T-helper 2 cell treated with Interferon-gamma antibody and Interleukin-4, amounts not matched to agents 100 ng/mL and 5 ng/mL, for 36 hours (primary cell): Measurements from ENCODE around the gene COL26A1. TPM values are rescaled to one million over a fixed set of nuclear protein-coding genes. Genes with fewer than 3 reads are reported as not detected.
"Not testable (repeated sequence)": the region's sequence is repeated elsewhere in the genome, so short reads cannot be mapped to it uniquely, and the experiment has no call there.

ENCODE experiments used
- intact Hi-C: fragments of 100-400 bp; cut with micrococcal nuclease; formaldehyde crosslinking; loops from one replicate; pipeline ENCODE4 v1.15.1; 2023
- total RNA-seq: library from RNA; stranded (reverse); gene quantifications from 2 replicates; pipeline ENCODE4 v1.2.3, GENCODE V29; 2022

COL26A1 gene
- total RNA-seq, result not detected in 2 replicates

DNA sequence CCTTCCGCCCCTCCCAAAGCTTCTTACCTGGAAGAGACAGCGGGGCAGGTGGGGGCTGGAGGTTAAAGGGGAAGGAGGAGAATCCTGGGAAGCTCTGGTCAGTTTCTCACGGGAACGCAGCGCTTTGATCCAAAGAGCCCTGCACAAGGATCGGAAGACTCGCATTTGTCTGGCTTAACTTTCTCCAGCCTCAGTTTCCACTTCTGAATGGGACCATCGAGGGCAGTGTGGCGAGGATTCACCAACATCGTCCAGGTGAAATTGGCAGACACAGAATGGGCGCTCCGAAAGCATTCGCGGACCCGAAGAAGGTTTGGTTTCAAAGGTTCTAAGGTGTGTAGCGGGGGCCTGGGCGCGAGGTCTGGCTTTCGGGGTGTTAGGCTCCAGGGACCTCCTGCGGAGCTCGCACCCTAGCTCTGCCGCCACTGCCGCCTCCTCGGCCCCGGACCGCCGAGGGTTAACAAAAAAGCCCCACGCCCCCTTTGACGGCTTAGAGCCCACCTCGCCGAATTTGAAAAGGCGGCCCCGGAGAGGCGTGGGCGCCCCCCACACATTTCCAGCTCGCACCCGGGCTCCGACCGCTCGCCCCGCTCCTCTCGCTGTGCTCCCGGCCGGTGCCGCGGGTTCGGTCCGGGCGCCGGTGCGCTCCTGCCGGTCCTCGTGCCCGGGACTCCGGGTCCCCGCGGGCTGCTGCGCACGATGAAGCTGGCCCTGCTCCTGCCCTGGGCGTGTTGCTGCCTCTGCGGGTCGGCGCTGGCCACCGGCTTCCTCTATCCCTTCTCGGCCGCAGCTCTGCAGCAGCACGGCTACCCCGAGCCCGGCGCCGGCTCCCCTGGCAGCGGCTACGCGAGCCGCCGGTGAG lies at the start of gene COL26A1:
Gene COL26A1, plus strand, starts transcription at position 542 of the 862 bp plus-strand sequence. Its CDS starts 158 bp downstream, at position 700.
- intact Hi-C loops, result loop anchor here (5.0 kb wide), 1 partner anchor 80 kb away; no protein-coding TSS in a partner anchor

DNA sequence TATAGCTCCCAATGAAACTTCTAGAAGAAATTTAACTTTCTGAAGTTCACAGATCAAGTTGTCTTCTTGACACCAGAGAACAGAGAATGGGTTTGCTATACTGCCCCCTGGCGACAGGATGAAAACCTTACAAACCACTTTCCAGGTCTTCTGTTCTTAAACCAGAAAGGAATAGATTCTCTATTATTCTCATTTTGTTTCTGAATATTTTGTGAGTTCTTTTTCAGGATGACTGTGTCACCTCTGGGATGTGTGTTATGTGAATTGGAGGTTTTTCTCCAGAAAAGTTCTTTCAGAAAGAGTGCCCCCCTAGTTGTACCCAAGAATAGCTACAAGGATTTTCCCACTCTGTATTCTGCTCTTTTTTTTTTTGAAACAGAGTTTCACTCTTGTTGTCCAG lies 47.3 kb upstream of the COL26A1 start:
- intact Hi-C loops, result no loop called here

DNA sequence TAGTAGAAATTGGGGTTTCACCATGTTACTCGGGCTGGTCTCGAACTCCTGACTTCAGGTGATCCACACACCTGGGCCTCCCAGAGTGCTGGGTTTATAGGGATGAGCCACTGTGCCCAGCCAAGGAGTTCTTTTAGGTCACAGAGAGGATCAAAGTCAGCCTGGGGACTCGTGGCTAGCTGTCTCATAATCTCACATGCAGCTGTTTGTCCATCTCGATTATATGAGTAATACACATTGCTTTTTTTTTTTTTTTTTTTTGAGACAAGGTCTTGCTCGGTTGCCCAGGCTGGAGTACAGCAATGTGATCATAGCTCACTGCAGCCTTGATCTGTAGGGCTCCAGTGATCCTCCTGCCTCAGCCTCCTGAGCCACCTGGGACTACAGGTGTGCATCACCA lies 43.3 kb upstream of the COL26A1 start:
- intact Hi-C loops, result no loop called here

DNA sequence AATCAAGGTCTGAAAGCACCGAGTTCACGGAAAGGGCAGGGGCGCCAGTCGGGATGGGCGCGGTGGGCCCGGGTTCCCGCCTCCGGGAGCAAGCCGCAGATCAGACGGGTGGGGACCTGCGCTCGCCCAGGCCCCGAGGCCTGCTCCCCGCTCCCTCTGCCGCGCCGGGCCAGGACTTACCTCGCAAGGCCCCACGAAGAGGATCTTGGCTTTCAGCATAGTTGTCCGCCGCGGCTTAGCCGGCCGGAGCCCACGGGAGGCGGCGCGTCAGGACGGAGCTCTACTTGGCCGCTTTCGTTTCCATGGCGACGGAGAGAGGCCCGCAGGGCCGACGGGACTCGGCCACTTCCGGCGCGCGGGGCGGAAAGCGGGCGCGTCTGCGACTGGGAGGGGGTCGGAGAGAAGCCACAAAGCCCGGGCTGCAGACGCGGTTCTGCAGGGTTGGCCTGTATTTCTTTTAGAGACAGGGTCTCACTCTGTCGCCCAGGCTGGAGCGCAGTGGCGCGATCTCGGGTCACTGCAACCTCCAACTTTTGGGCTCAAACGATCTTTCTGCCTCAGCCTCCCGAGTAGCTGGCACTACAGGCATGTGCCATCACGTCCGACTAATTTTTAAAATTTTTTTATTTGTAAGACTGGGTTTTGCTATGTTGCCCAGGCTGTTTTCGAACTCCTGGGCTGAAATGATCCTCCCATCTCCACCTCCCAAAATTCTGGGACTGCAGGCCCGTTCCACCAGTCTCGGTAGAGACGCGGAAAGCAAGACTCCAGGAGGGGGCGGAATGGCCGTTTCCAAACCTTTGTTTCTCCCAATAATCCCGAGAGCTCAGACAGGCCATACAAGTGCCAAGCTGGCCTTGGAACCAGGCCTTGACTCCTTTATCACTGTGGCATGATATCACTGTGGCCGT lies 40.9 kb upstream of the COL26A1 start, which contains the start of gene IFT22:
Gene IFT22, minus strand, starts transcription at position 322 of the 911 bp plus-strand sequence. Its CDS starts 103 bp downstream, at position 219.
- intact Hi-C loops, result no loop called here

DNA sequence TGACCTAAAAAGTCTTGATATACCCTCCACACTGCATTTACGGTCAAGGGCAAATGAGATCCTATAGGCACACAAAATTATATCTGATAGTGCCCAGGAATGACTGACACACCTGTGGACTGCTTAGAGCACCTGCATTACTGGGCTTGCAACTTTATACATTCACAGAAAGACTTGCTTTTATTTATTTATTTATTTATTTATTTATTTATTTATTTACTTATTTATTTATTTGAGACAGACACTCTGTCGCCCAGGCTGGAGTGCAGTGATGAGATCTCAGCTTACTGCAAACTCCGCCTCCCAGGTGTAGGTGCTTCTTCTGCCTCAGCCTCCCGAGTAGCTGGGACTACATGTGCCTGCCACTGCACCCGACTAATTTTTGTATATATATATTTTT lies 34.5 kb upstream of the COL26A1 start:
- intact Hi-C loops, result no loop called here

DNA sequence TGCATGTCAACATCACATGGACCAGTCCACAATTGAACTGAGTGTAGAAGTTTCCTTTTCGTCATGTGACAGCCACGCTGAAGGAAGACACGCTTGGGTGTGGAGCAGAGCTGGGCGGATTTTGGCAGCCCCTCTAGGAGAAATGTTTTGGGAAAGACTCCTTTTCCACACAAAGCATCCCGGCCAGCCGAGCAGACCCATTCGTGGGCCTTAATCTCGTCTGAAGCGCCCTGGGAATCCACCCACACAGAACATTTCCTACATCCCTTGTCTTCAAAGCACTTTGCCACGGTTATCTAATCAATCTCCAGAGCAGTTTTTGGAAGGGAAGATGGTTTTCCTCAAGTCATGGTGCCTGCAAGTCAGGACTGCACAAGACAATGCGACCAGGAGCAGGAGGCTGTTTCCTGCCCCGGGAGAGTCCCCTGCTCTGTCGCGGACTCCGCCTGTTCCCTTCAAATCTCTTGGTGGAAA lies 32.6 kb upstream of the COL26A1 start:
- intact Hi-C loops, result no loop called here

DNA sequence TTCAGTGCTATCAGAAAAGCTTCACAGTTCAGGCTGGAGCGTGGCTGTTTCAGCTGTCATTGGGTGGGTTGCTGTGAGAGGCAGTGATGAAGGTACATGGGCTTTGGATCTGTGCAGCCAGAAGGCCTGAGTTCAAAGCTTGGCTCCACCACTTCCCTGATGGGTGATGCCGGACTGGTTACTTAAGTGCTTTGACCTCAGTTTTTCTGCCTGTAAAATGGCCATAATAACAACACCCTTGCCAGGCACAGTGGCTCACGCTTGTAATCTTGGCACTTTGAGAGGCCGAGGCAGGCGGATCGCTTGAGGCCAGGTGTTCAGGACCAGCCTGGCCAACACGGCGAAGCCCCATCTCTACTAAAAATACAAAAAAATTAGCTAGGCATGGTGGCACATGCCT lies 30.6 kb upstream of the COL26A1 start:
- intact Hi-C loops, result no loop called here

DNA sequence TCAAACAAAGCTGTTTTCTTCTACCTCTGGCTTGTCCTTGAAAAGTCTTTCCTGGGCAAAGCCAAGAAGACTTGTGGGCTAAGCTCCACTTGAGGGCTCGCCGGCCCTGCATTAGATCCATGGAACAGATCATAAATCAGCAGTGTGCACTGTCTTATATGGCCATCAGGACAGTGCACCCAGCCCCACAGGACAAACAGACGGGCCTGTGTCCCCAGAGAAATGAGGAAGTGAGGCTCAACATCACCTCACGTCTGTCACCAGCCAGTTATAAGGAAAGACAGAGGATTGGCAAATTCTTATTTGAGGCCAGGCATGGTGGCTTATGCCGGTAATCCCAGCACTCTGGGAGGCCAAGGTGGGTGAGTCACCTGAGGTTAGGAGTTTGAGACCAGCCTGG lies 28.8 kb upstream of the COL26A1 start:
- intact Hi-C loops, result no loop called here

DNA sequence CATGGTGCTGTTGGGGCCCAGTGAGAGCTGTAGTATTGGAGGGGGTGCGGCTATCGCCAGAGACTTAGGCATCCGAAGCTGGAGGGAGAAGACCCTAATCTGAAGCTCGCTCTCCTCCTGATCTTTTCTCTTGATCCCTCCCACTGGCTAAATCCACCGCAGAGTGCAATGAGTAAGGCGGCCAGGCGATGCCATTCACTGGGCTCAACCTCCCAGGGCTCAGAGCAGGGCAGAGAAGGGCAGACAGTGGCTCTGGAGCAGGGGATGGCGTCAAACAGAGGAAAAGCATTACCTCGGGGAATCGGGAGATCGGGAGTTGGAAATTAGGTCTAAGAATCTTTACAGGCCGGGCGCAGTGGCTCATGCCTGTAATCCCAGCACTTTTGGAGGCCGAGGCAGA lies 22.3 kb upstream of the COL26A1 start:
- intact Hi-C loops, result no loop called here

DNA sequence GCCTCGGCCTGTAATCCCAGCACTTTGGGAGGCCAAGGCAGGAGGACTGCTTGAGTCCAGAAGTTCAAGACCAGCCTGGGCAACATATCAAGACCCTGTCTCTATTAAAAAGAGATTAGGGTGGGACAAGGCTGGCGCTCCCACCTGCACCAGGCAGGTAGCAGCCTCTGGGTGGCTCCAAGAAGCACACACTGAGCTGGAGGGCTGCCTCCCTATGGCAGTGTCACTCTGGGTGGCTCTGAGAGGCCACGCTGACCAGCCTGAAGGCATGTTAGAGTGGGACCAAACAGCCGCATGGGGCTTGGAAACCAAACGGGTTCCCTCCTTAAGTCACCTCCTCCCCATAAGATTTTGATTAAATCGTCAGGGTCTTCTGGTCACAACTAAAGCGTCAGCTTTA lies 19.8 kb upstream of the COL26A1 start:
- intact Hi-C loops, result no loop called here

DNA sequence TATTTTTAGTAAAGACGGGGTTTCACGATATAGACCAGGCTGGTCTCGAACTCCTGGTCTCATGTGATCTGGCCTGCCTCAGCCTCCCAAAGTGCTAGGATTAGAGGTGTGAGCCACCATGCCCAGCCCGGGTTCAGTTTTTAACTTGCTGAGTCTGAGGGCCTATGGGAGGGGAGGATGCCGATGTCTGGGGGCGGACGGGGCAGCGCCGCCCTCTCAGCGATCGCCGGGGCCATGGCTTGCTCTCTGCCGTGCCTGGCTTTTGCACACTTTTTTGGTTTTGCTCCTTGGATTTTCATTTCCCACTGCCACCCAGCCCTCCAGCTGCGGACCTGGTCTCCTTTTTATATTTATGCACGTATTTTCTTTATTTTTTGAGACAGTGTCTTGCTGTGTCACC lies 15.2 kb upstream of the COL26A1 start:
- intact Hi-C loops, result no loop called here

DNA sequence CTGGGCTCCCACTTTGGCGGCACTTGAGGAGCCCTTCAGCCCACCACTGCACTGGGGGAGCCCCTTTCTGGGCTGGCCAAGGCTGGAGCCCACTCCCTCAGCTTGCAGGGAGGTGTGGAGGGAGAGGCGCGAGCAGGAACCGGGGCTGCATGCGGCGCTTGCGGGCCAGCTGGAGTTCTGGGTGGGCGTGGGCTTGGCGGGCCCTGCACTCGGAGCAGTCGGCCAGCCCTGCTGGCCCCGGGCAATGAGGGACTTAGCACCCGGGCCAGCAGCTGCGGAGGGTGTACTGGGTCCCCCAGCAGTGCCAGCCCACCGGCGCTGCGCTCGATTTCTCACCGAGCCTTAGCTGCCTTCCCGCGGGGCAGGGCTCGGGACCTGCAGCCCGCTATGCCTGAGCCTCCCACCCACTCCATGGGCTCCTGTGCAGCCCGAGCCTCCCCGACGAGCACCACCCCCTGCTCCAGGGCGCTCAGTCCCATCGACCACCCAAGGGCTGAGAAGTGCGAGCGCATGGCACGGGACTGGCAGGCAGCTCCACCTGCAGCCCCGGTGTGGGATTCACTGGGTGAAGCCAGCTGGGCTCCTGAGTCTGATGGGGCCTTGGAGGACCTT lies 14.1 kb upstream of the COL26A1 start:
- intact Hi-C loops, result not testable (repeated sequence)

DNA sequence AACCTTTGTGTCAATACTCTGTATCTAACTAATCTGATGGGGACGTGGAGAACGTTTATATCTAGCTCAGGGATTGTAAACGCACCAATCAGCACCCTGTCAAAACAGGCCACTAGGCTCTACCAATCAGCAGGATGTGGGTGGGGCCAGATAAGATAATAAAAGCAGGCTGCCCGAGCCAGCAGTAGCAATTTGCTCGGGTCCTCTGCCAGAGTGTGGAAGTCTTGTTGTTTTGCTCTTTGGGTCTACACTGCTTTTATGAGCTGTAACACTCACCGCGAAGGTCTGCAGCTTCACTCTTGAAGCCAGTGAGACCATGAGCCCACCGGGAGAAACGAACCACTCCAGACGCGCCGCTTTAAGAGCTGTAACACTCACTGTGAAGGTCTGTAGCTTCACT lies 13.4 kb upstream of the COL26A1 start:
- intact Hi-C loops, result not testable (repeated sequence)

DNA sequence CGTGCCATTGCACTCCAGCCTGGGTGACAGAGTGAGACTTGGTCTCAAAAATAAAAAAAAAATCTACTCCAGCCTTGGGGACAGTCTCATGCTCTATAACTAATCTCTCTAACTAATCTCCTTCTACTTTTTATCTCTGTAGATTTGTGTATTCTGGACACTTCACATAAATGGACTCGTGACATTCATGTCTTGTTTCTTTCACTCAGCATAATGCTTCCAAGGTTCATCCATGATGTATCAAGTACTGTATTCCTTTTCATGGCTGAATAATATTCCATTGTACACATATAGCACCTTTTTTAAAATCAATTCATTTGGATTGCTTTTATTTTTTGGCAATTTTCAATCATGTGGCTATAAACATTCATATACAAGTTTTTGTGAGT lies 9.8 kb upstream of the COL26A1 start:
- intact Hi-C loops, result no loop called here

DNA sequence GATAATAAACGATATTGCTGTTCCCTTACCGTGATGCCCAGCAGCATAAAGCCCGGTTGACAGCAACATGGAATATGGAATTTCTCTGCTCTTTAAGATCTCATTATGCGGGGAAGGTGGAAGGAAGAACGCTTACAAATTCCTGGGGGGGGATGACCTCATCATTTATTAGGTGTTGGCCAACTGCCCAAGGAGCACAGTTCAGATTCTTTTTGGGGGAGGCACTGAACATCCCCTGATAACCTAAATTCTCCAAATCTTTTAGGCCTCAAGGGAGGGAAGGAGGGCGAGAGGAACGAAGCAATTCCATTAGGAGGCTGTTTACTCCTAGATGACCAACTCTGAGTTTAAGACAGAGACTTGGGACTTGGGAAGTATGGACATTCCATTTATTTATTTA lies 5.2 kb upstream of the COL26A1 start:
- intact Hi-C loops, result no loop called here

DNA sequence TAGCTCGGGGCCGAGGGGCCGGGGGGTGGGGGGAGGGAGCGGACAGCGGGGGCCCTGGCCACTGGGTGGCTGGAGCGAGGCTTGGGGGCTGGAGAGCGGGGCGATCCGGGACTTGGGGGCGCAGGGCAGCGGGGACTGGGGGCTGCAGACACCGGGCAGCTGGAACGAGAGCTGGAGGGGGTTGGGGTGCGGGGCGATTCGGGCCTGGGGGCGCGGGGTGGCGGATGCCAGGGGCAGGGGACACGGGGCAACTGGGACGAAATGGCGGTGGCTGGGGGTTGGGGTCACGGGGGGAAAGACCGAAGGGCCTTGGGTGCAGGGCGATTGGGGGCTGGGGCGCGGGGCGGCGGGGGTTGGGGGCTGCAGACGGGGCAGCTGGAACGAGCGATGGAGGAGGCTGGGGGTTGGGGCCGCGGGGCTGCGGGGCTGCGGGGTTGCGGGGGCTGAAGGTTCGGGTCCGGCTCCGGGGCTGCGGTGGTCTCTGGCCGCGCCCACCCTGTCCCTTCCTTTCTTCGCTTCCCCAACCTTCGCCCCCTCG lies 590 bp downstream of the COL26A1 start:
- intact Hi-C loops, result loop anchor here (5.0 kb wide), 1 partner anchor 79 kb away; no protein-coding TSS in a partner anchor

DNA sequence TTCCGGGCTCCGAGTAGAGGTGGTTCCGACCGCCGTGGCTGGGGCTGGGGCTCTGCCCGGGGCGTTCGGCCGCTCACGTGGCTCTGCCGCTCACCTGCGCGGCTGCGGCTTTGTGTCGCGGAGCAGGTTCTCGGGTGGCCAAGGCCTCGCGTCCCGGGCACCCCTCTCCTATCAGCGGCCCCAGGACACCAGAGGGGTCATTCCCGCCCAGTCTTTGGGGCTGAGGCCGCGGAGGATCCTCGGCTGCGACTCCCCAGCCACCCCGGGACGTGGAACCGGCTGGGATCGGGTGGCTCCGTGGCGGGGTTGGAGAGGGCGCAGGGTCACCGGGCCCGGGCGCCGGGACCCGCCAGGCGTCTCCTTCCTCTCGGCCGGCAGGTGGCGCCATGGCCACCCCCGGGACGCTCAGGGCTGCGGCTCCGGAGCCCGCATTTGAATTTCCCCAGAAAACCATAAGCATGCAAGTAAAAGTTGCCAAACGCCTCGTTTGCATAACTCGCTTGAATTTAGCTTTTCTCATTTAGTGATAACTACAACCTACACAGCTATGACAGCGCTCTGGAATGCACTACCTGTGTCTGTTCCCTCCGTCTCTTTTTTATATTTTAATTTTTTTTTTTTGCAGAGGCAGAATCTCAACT lies 1.2 kb downstream of the COL26A1 start:
- intact Hi-C loops, result loop anchor here (1.0 to 5.0 kb wide), 3 partner anchors 47 to 143 kb away; no protein-coding TSS in a partner anchor

DNA sequence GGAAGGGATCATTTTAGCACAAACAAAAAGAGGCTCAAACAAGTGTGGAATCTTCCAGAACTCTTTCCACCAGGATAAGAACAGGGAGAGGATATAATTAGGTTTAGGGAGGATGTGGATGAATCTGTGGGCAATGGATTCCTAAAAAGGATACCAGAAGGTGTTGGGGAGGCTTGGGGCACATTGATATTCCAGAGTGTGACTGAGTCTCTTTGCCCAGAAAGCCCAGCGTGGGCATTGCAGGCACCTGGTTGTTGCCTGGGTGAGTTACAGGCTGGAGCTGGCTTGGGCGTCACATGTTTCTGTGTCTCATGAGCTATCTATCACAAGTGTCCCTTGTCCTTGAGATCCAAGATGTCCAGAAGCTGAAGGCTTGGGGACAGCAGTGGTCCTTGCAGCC lies 3.3 kb downstream of the COL26A1 start:
- intact Hi-C loops, result no loop called here

DNA sequence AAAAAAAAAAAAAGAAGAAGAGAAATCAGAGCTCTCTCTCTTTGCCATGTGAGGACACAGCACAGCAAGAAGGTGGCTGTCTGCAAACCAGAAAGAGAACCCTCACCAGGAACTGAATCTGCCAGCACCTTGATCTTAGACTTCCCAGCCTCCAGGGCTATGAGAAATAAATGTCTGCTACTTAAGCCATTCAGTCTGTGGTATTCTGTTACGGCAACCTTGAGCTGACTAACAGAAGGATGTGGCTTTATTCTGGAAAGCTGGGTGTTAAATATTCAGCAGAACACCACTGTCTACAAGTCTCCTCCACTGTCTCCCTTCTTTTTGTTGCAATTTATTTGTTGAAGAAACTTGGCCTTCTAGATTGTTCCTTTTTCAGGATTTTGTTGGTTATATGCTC lies 5.0 kb downstream of the COL26A1 start:
- intact Hi-C loops, result no loop called here

DNA sequence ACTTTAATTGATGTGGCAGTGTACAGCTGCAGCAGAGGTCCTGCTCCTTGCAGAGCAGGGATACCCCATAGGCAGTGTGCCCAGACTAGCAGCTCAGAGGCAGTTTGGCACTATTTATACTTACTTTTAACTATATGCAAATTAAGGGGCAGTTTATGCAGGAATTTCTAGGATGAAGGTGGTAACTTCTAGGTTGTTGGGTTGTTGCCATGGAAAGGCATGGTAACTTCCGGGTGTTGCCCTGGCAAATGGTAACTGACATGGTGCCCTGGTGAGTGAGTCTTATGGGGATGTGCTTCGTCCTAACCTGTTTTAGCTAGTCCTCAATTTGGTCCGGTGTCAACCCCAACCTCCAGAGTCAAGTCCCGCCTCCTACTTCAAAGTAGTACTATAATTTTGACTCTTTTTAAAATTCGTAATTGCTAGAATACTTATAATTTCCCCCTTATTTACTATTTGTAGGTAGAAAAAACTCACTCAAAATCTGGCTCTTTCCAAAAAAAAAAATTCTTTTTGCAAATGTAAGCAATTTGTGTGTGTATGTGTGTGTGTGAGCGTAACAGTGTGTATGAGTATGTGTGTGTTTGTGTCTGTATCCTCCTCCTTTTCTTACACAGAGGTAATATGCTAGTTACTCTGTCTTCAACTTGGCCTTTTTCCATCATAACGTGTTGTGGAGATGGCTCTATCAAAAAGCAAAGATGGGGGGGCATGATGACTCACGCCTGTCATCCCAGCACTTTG lies 5.9 kb downstream of the COL26A1 start:
- intact Hi-C loops, result no loop called here
